ENCODE data around the gene NOL4L. TPM values are rescaled to one million over a fixed set of nuclear protein-coding genes. Genes with fewer than 3 reads are reported as not detected.

NOL4L gene
- total RNA-seq, 1 donor from 2014 or later = 30.5 TPM

DNA sequence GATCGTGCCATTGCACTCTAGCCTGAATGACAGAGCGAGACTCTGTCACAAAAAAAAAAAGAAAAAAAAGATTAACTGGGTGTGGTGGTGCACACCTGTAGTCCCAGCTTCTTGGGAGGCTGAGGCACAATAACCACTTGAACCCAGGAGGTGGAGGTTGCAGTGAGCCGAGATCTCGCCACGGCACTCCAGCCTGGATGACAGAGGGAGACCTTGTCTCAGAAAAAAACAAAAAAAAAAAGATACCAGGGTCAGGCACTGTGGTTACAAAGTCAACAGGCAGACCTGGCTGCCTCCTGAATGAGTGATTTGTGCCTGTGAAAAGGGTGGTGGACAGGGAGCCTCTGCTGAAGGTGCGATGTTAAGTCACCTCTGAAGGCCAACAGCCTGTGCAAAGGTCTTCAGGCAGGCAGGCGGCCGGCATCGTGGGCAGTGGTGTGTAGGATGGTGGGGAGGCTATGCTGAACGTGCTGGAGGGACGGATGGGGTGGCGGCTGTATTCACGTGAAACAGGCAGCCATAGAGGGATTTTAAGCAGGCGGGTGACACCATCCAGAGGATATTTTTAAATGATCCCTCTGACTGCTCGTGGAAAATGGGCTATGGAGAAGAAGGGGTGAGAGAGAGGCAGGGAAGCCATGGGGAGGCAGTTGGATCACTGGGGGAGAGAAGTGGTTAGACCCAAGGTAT lies 41.4 kb downstream of the NOL4L start:
- H3K4me1 Mint-ChIP-seq (ENCODE audit: unreplicated experiment) = peaks cover 68% of the 10 kb centered on the region
- H3K36me3 Mint-ChIP-seq (ENCODE audit: unreplicated experiment) = no peaks in the 10 kb centered on the region
- no peaks in the 10 kb centered on the region for H3K9me3 Mint-ChIP-seq (ENCODE audit: unreplicated experiment)
- peak overlapping the region; percentile 88 for H3K27ac Mint-ChIP-seq (ENCODE audit: unreplicated experiment)
- H3K27me3 Mint-ChIP-seq (ENCODE audit: unreplicated experiment) = no peaks in the 10 kb centered on the region
- no peak overlapping the region for H3K4me3 Mint-ChIP-seq (ENCODE audit: unreplicated experiment)
- TF ChIP-seq, protein P1, sequence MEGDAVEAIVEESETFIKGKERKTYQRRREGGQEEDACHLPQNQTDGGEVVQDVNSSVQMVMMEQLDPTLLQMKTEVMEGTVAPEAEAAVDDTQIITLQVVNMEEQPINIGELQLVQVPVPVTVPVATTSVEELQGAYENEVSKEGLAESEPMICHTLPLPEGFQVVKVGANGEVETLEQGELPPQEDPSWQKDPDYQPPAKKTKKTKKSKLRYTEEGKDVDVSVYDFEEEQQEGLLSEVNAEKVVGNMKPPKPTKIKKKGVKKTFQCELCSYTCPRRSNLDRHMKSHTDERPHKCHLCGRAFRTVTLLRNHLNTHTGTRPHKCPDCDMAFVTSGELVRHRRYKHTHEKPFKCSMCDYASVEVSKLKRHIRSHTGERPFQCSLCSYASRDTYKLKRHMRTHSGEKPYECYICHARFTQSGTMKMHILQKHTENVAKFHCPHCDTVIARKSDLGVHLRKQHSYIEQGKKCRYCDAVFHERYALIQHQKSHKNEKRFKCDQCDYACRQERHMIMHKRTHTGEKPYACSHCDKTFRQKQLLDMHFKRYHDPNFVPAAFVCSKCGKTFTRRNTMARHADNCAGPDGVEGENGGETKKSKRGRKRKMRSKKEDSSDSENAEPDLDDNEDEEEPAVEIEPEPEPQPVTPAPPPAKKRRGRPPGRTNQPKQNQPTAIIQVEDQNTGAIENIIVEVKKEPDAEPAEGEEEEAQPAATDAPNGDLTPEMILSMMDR (IDR thresholded peaks at IDR 0.05) = no peak
- no peak for DNase-seq (ENCODE audit: extremely low spot score, unreplicated experiment)

DNA sequence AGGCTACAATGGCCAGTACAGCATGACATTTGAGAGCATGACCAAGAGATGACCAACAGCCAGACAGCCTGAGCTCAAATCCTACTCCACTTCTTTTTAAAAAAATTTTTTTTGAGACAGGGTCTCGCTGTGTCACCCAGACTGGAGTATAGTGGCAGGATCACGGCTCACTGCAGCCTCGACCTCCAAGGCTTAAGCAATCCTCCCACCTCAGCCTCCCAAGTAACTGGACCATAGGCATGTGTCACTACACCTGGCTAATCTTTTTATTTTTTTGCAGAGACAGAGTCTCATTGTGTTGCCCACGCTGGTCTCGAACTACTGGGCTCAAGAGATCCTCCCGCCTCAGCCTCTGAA lies 42.9 kb downstream of the NOL4L start:
- H3K4me3 Mint-ChIP-seq (ENCODE audit: unreplicated experiment) = no peak overlapping the region
- H3K36me3 Mint-ChIP-seq (ENCODE audit: unreplicated experiment) = no peaks in the 10 kb centered on the region
- TF ChIP-seq, protein P1 (IDR thresholded peaks at IDR 0.05) = no peak
- no peaks in the 10 kb centered on the region for H3K27me3 Mint-ChIP-seq (ENCODE audit: unreplicated experiment)
- no peak overlapping the region for H3K27ac Mint-ChIP-seq (ENCODE audit: unreplicated experiment)
- no peaks in the 10 kb centered on the region for H3K9me3 Mint-ChIP-seq (ENCODE audit: unreplicated experiment)
- H3K4me1 Mint-ChIP-seq (ENCODE audit: unreplicated experiment) = peaks cover 72% of the 10 kb centered on the region
- no peak for DNase-seq (ENCODE audit: extremely low spot score, unreplicated experiment)

DNA sequence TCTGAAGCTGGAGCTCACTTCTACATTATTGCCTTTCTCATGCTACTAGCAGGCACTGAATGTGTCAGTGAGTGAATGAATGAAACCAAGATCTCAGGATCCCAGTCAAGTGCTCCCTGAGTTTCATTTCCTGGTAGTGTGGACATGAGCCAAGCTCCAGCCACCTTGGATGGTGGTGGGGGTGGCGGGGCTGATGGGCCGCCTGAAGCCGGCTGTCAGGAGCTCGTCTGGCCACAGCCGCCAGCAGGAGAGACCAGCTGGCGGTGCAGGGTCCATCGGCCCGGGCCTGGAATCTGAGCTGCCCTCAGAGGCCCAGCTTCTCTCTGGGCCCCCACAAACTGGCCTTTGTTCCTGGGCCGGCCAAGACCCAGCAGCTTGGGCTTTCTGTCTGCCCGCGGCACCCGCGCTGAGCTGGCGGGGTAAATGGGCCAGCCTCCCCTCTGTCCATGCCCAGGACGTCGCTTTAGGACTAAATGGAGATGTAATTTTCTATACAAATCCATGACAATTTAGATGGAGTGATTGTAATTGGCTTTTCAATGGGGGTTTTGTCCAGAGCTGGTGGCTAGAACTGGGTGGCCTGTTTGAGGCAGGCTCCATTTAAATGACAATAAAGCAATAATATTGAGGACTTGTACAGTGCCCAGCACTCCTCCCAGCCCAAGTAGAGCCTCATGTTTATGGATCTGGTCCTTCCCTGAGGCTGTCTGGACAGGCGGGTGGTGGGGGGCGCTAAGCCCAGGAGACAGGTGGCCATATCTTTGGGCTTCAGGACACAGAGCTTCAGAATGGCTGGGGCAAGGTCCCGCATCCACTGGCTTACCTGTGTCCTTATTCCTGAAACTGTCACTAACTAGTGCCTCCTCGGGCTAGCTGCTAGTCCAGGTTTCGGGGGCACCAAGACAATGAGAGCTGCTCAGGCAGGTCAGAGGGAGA lies 43.5 kb downstream of the NOL4L start:
- Mint-ChIP-seq H3K36me3 (ENCODE audit: unreplicated experiment) (no peaks in the 10 kb centered on the region), H3K27ac (ENCODE audit: unreplicated experiment) (no peak overlapping the region), H3K9me3 (ENCODE audit: unreplicated experiment) (no peaks in the 10 kb centered on the region), H3K27me3 (ENCODE audit: unreplicated experiment) (no peaks in the 10 kb centered on the region), H3K4me3 (ENCODE audit: unreplicated experiment) (no peak overlapping the region), H3K4me1 (ENCODE audit: unreplicated experiment) (peaks cover 70% of the 10 kb centered on the region)
- TF ChIP-seq, protein P1 (IDR thresholded peaks at IDR 0.05) = no peak
- no peak for DNase-seq (ENCODE audit: extremely low spot score, unreplicated experiment)

DNA sequence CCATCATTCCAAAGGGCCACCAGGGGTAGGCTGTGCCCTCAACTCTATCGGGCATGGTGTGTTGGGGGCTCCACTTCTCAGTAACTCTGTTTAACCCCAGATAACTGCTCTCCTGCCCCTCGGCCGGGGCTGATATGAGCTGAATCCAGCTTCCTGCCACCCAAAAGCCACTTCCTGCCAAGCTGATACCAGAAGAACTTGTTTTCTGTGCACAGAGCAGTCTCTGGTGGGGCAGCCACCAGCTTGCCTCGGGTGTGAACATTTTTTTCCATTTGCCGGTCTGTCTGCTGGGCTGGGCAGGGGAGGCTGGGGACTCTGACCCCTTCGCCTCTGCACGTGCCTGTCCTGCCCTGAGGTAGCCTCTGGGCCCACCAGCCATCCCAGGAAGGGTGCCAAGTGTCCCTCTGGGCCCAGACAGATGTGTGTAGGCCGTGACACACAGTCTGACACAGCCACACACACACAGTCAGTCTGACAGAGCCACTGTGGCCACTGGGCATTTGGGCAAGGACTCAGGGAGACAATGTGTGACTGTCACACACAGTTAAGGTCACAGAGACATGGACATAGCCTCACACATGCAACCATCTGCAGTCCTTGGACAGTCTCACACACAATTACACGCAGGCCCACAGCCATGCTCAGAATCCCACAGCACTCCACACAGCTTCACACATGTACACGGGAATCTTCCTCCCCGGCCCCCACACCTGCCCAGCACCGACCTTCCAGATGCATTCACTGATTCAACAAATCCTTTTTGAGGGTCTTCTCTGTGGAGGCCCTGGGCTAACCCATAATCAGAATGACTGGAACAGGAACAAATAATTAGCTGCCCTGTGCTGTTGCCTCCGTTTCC lies 45.1 kb downstream of the NOL4L start:
- H3K4me1 Mint-ChIP-seq (ENCODE audit: unreplicated experiment) = peaks cover 65% of the 10 kb centered on the region
- H3K27ac Mint-ChIP-seq (ENCODE audit: unreplicated experiment) = peak overlapping the region; percentile 43
- no peaks in the 10 kb centered on the region for H3K27me3 Mint-ChIP-seq (ENCODE audit: unreplicated experiment)
- no peak for DNase-seq (ENCODE audit: extremely low spot score, unreplicated experiment)
- no peak overlapping the region for H3K4me3 Mint-ChIP-seq (ENCODE audit: unreplicated experiment)
- no peaks in the 10 kb centered on the region for H3K9me3 Mint-ChIP-seq (ENCODE audit: unreplicated experiment)
- no peaks in the 10 kb centered on the region for H3K36me3 Mint-ChIP-seq (ENCODE audit: unreplicated experiment)
- TF ChIP-seq, protein P1 (IDR thresholded peaks at IDR 0.05) = no peak
